PC-3 (cell line): ENCODE results near the gene SELENOM.

ENCODE experiments used
- CTCF ChIP-seq: fragments of 300-600 bp; sonication (generic); conservative IDR thresholded peaks from 2 replicates; pipeline ENCODE4 v1.5.1; 2017; ENCODE audit warnings: antibody characterized with exemption, low read depth, mild to moderate bottlenecking, low read length
- EZH2 ChIP-seq: fragments of 300-600 bp; sonication (generic); IDR thresholded peaks from one replicate; pipeline ENCODE4 v1.6.1; 2017; ENCODE audit warnings: antibody characterized with exemption, mild to moderate bottlenecking, low read length; ENCODE audit not compliant: unreplicated experiment

- no peak for TF ChIP-seq CTCF
- no peak for TF ChIP-seq EZH2
These were observed 31.7 kb upstream of the SELENOM start for GRCh38 chr22:31139066-31139465.
